Measurements from ENCODE around the gene LAMA1.
A peak's percentile ranks its signal among the peaks of the same experiment; 100 is the strongest.
"Not testable (repeated sequence)": the region's sequence is repeated elsewhere in the genome, so short reads cannot be mapped to it uniquely, and the experiment has no call there.

LAMA1 gene

GRCh38 chr18:6954501-6954900 lies 163.1 kb downstream of the LAMA1 start:
- DNase-seq = no peak

- no peak for DNase-seq
Measured at GRCh38 chr18:6951336-6952090, 166.1 kb downstream of the LAMA1 start.

- no peak for DNase-seq
Measured at GRCh38 chr18:6950641-6951040, 167.0 kb downstream of the LAMA1 start.

GRCh38 chr18:6949800-6950586 lies 167.6 kb downstream of the LAMA1 start:
- DNase-seq = no peak

DNA sequence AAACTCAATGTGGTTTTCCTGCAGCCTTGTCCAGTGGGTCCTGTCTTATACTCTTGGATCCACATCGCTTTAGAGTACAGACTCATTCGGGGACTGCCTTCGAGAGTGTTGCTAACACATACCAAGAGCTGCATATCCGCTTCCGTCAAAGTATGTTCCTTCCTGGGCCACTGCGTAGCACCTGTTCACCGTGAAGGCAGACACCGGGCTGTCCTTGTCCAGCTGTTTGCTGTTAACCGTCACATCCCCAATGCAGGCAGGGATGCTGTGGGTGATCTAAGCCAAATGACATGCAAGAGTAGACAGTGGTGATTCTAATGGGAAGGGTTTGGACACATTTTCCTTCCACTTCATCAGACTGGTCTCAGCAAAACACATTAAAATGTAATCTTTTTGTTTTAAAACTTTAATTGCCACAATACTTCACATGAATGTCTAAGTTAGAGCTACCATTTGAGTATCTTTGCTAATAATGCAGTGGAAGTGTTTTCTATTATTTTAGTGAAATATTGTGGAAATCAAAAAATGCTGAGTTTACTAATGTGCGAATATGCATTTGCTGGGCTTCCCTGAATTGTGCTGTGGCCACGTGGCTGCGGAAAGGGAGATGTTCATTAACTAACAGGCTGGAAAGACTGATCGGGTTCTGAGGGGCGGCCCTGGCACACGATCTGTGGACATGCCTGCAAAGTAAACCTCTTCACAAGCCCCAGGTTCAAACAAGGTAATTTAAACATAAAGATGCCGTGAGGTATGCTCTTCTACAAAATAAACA lies 169.1 kb downstream of the LAMA1 start:
- DNase-seq = no peak

- no peak for DNase-seq
Measured at GRCh38 chr18:6947338-6948030, 170.1 kb downstream of the LAMA1 start.

- no peak for DNase-seq
Measured at GRCh38 chr18:6943143-6943542, 174.5 kb downstream of the LAMA1 start.

GRCh38 chr18:6942742-6943141 lies 174.9 kb downstream of the LAMA1 start:
- no peak for DNase-seq

GRCh38 chr18:6941996-6942395 lies 175.6 kb downstream of the LAMA1 start:
- DNase-seq = peak in 4 of 58 donors; percentile 5 to 16 (median 10)

GRCh38 chr18:6940451-6940850 lies 177.1 kb downstream of the LAMA1 start:
- no peak for DNase-seq

GRCh38 chr18:6939972-6940371 lies 177.6 kb downstream of the LAMA1 start:
- DNase-seq = no peak

DNA sequence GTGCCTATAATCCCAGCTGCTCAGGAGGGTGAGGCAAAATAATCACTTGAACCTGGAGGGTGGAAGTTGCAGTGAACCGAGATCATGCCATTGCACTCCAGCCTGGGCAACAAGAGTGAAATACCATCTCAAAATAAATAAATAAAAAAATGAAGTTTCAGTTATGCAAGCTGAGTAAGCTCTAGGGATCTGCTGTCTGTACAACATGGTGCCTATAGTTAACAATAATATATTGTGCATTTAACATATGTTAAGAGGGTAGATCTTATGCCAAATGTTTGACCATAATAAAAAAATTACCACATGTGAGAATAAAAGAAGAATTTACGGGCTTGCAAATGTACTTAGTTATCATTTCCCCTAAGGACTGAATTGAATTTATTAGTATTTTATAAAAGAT lies 179.2 kb downstream of the LAMA1 start:
- not testable (repeated sequence) for DNase-seq

- no peak for DNase-seq
Measured at GRCh38 chr18:6938003-6938402, 179.6 kb downstream of the LAMA1 start.

- no peak for DNase-seq
Measured at GRCh38 chr18:6934859-6935258, 182.7 kb downstream of the LAMA1 start.

DNA sequence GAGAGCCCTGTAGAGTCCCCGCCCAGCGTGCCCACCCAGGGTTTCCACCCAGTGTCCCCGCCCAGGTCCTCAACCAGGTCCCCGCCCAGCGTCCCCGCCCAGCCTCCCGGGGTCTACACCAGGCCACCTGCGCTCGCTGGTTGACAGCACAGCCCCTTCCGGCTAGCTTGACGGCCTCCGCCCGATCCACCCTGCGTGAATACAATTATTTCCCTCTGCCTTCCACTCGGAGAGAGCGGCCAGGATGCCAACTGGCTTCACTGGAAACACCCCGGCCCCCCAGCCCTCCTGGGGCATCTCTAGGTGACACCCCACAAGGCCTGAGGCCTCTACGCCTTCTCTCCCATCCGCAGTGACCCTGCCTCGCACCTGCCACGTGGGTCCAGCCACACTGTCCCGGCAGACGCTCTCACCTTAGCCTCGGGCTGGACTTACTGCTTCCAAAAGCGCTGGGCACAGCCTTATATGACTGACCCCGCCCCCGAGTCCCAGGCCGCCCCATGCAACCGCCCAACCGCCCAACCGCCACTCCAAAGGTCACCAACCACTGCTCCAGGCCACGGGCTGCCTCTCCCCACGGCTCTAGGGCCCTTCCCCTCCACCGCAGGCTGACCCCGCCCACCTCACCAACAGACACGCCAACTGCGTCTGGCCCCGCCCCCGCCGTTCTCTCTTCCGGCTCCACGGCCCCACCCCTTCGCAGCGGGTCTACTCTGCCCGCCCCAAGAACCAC lies 188.1 kb downstream of the LAMA1 start:
- DNase-seq = no peak

- no peak for DNase-seq
Measured at GRCh38 chr18:6928359-6928758, 189.2 kb downstream of the LAMA1 start.

- no peak for DNase-seq
Measured at GRCh38 chr18:6927153-6927552, 190.4 kb downstream of the LAMA1 start.

GRCh38 chr18:6923220-6923619 lies 194.4 kb downstream of the LAMA1 start:
- DNase-seq = no peak

- no peak for DNase-seq
Measured at GRCh38 chr18:6921571-6921970, 196.0 kb downstream of the LAMA1 start.

- DNase-seq = peak in 17 of 58 donors; percentile 1 to 50 (median 8)
Measured at GRCh38 chr18:6920099-6920955, 197.3 kb downstream of the LAMA1 start.
